ENCODE measurements around the gene LPP.

GRCh38 chr3:188533612-188534357 is 379.8 kb downstream of the LPP start:
- TF ChIP-seq CTCF (IDR thresholded peaks at IDR 0.05) (no peak), ZFX (IDR thresholded peaks at IDR 0.05; ENCODE audit: borderline replicate concordance) (no peak)

All from 22Rv1 (cell line).